HG03064 (cell line): ENCODE results near the gene MAPK7.

Experiments used
- ATAC-seq: cut with Tn5 transposase; IDR thresholded peaks from one replicate; pipeline ENCODE4 v1.9.1; 2021; ENCODE audit warnings: low read depth; ENCODE audit not compliant: unreplicated experiment

Gene MAPK7

DNA sequence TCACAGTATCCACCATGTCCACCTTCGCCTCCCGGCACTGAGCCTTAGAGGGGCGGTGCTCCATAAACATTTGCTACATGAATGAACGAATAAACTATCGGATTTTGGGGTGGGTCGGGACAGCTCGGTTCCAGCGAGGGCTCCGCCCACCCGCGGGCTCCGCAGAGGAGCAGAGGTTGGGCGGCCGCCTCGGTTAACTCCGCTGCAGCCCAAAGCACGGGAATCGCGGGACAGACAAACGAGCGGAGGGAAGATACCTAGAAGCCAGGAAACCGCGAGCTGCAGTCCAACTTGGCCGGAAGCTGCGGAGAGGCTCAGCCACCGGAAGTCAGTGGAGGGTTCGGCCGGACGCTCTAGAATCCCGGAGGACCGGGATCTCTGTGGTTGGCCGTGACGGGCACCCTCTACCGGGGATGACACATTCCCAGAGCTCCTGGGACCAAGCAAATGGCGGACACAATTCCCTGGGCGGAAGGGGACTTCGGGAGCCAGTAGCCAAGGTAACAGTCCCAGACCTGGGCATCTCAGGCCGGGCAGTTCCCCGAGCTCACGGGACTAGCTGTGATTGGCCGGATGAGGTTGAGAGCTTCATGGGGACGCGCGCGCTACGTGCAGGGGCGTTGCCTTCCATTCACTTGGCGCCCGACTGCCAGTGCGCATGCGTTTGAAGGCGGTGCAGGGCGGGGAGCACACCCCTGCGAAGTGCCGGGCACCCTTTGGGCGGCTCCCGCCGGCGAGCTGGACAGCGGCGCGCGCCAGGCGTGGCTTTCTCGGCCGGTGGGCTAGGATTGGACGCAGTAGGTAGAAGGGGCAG, 489 bp upstream of the MAPK7 start:
- peak; percentile 90 for ATAC-seq

DNA sequence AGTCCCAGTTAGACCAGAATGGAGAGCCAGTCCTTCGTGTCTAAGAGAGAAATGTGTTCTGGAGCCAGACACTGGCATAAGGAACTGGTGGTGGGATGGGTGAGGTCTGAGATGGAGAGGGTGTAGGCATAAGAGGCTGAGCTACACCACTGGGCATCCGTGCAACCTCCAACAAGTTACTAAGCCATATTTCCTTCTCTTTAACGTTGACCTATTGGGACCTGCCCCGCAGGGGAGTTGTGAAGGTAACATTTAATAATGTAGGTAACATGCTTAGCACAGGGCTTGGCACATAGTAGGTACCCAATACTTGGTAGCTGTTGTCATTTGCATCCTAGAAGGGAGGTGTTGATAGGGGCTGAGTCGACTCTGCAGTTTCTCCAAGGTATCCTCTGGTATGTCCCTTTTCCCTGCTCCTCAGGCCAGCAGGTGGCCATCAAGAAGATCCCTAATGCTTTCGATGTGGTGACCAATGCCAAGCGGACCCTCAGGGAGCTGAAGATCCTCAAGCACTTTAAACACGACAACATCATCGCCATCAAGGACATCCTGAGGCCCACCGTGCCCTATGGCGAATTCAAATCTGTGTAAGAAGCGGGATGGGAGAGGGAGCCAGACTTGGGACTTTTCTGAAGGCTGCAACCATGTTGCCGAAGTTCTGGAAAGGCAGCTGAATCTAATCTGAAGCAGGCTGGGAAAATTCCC, 1.2 kb downstream of the MAPK7 start:
- no peak for ATAC-seq

DNA sequence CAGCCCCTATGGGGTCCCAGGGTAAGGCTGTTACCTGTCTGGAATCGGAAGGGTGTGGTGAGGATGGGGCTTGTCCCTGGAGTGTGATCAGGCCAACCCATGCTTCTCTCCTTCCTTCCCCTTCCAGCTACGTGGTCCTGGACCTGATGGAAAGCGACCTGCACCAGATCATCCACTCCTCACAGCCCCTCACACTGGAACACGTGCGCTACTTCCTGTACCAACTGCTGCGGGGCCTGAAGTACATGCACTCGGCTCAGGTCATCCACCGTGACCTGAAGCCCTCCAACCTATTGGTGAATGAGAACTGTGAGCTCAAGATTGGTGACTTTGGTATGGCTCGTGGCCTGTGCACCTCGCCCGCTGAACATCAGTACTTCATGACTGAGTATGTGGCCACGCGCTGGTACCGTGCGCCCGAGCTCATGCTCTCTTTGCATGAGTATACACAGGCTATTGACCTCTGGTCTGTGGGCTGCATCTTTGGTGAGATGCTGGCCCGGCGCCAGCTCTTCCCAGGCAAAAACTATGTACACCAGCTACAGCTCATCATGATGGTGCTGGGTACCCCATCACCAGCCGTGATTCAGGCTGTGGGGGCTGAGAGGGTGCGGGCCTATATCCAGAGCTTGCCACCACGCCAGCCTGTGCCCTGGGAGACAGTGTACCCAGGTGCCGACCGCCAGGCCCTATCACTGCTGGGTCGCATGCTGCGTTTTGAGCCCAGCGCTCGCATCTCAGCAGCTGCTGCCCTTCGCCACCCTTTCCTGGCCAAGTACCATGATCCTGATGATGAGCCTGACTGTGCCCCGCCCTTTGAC, 2.4 kb downstream of the MAPK7 start:
- no peak for ATAC-seq

DNA sequence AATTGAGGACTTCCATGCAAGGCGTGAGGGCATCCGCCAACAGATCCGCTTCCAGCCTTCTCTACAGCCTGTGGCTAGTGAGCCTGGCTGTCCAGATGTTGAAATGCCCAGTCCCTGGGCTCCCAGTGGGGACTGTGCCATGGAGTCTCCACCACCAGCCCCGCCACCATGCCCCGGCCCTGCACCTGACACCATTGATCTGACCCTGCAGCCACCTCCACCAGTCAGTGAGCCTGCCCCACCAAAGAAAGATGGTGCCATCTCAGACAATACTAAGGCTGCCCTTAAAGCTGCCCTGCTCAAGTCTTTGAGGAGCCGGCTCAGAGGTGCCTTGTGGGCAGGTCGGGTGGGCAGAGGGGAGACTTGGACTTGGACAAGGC, 3.1 kb downstream of the MAPK7 start:
- no peak for ATAC-seq

DNA sequence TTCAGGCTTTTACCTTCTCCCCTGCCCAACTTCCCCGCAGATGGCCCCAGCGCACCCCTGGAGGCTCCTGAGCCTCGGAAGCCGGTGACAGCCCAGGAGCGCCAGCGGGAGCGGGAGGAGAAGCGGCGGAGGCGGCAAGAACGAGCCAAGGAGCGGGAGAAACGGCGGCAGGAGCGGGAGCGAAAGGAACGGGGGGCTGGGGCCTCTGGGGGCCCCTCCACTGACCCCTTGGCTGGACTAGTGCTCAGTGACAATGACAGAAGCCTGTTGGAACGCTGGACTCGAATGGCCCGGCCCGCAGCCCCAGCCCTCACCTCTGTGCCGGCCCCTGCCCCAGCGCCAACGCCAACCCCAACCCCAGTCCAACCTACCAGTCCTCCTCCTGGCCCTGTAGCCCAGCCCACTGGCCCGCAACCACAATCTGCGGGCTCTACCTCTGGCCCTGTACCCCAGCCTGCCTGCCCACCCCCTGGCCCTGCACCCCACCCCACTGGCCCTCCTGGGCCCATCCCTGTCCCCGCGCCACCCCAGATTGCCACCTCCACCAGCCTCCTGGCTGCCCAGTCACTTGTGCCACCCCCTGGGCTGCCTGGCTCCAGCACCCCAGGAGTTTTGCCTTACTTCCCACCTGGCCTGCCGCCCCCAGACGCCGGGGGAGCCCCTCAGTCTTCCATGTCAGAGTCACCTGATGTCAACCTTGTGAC, 3.6 kb downstream of the MAPK7 start:
- ATAC-seq: no peak

DNA sequence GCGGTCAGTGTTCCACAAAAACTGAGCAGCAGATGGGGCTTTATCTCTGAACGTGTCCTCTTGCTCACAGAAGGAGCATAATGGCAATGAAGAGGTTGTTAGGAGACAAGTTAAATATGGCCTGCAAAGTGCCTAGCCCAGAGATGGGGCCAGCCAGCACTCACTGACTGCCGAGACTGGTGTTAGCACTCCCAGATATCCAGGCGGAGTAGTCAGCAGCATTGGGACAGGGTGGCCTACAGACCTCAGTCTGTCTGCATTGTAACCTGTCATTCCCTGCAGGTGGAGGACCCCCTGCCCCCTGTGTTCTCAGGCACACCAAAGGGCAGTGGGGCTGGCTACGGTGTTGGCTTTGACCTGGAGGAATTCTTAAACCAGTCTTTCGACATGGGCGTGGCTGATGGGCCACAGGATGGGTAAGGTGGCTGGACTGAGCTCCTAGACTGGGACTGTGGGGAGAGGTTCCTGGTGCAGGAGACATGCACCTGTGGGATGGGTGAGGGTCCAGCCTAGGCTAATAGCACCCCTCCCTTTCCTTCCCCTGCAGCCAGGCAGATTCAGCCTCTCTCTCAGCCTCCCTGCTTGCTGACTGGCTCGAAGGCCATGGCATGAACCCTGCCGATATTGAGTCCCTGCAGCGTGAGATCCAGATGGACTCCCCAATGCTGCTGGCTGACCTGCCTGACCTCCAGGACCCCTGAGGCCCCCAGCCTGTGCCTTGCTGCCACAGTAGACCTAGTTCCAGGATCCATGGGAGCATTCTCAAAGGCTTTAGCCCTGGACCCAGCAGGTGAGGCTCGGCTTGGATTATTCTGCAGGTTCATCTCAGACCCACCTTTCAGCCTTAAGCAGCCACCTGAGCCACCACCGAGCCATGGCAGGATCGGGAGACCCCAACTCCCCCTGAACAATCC, 4.5 kb downstream of the MAPK7 start:
- no peak for ATAC-seq

DNA sequence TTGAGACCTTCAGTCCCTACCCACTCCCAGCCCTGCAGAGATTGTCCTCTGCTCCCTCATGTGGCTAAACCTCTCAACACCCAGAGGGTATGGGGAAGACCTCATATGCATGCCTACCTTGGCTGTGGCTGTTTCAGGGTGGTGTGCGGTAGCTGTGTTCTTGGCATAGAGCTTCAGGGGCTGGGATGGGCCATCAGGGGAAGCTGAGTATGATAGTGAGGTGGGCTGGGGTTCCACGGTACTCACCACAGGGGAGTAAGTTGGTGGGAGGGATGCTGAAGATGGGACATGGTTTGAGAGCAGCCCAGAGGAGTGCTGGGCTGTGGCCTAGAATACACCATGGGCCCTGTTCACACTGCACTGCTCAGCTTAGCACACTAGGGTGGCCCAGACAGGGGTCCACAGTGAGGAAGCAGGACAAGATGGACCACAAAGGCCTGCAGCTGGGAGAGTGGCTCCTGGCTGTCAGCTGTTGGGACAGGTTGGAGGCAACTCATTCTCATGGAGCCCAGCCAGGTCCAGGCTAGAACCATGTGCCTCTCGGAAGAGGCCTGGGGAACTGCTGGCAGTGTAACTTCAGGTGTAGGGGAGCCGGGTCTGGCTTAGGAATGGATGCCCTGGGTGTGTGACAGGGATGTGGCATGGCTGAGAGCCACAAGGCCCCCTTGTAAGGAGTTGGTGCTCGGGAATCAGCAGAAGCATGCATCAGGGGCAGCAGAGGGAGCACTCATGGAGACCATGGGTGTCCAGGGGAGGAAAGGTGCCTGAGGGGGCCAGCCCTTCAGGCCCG, 5.6 kb downstream of the MAPK7 start:
- no peak for ATAC-seq

DNA sequence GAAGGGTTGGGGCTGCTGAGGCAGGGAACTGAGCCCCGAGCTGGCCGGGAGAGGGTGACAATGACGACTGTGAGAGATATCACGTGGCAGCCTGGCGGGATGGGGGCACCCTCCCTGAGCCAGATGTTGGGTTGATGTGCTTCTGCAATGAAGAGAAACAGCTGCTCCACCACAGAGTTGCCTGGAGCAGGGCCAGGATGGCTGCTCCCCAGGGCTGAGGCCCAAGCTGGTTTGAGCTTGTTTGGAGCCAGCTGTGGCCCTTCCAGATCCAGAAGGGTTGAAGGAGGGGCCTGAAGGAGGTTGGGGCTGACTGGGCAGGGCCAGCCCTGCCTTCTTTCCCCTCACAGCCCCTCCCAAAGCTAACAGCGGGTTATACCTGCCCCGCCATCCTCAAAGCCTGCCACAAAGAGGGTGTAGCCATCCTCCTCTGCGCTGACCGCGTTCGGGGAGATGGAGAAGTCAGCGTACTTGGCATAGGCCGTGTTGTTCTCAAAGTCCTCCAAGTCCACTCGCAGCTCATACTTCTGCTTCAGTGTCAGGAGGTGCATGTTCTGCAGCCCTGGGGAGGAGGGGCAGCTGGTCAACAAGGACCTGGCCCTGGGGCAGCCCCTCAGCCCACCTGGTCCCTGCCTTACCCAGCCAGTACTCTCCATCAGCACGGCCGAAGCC, 6.6 kb downstream of the MAPK7 start:
- ATAC-seq: no peak

DNA sequence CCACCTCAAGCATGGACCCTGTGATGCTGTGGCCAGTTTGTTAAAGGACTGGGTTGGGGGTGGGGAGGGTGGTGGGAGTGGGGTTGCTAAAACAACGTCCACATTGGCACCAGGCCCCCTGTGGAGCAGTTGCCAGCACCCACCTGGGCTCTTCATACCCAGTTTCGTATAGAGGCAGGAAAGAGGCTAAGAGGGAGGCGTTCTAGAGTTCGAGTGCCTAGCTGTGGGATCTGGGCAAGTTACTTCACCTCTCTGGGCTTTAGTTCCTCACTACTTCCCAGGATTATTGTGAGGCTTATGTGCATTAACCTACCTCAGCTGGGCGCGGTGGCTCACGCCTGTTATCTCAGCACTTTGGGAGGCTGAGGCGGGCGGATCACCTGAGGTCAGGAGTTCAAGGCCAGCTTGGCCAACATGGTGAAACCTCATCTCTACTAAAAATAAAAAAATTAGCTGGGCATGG, 7.3 kb downstream of the MAPK7 start:
- no peak for ATAC-seq

DNA sequence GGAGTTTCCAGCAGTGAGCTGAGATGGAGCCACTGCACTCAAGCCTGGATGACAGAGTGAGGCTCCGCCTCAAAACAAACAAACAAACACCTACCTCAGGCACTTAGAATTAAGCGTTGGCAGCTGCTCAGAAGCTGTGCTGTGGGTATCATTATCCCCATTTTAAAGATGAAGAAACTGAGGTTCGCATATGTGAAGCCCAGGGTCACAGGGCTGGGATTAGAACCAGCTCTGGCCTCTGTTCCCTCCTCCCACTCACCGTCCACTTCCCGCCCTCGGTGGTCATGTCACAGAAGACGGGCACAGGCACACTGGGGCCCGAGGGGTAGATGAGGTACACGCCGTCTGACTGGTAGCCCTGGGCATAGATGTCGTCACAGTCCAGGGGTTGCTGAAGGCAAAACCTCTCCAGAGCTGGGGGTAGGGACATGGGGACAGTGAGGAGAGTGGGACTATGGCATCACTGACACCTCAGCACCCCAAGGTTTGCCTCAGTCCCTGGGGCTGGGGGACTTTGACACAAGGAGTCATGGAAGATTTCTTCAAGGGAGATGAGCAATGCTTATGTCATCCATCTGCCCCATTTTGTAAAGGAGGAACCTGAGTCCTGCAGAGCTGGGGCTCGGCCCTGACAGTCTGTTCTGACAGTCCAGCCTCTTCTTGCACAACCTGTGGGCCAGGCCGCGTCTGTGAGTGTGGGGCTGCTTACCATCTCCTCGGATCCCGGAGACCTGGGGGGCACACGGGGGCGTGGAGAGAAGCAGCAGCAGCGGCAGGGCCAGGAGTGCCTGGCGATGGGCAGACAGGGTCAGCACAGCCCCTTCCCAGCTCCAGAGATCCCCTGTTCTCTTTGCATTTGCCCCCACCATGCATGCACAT, 8.0 kb downstream of the MAPK7 start:
- ATAC-seq: no peak

DNA sequence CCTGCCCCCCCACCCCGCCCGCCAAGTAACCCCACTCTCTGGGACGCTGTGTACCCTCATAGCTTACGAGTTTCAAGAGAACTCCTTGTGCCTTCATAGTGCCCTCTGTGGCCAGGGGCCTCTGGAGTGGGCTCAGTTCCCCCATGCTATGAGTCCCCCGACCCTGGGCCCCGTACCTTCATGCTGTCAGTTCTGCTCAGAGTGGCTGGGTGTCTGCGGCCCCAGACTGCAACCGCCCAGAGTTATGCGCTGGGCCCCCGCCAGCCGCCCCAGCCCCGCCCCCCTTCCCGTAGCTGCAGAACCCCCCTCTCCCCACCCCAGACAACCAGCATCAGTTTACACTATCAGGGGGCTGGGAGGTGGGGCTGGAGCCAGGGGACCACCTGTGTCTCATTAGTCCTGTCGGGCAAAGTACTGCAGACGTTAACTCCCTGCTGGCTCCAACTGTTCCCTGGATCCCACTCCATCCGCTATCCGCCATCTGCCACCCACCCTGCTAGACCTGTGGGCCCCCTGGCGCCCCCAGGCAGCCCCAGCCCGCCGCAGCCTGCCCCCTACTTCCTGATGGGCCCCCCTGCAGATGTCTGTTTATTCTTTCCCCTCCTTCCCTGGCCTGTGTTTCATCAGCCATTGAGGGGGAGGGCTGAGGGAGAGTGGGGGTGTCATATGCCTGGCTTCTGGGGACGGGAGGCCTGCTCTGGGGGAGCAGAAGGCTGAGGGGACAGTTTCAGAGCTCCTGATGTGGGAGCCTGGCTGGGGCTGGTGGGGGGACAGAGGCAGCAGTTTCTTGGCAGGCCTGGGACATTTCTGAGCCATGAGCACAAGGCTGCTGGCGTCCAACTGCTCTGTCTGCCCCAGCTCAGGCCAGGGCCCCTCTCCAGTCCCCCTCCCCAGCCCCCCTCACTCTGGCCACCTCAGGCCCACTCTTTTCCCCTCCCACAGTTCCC, 8.9 kb downstream of the MAPK7 start, which contains the start of gene MFAP4:
TSS of gene MFAP4 (minus strand) at position 217 of the 947 bp plus-strand sequence. CDS start at position 182, 35 bp downstream.
- no peak for ATAC-seq

DNA sequence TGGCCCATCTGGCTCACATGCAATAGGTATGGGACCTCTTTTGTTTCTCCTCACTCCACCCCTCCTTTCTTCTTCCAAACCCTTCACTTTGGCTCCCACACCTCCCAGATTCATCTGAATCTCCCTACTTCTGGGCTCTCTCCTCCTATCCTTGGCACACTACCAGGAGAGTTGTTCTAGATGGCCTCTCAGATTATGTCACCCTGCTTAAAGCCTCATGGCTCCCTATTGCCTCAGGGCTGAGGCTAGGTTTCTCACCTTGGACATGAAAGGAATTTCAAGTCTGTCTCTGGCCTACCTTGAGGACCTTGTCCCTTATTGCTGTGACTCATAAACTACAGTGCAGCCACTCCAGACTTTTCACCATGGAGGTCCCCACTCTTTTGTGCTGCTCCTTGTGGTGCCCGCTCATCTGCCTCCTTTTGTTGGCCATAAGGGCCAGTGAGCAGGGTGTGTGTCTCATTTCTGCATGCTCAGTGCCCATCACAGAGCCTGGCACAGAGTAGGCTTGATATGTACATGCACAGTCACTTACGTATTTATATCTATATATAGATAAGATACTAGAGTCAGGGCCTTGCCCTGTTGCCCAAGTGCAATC, 9.7 kb downstream of the MAPK7 start:
- no peak for ATAC-seq

DNA sequence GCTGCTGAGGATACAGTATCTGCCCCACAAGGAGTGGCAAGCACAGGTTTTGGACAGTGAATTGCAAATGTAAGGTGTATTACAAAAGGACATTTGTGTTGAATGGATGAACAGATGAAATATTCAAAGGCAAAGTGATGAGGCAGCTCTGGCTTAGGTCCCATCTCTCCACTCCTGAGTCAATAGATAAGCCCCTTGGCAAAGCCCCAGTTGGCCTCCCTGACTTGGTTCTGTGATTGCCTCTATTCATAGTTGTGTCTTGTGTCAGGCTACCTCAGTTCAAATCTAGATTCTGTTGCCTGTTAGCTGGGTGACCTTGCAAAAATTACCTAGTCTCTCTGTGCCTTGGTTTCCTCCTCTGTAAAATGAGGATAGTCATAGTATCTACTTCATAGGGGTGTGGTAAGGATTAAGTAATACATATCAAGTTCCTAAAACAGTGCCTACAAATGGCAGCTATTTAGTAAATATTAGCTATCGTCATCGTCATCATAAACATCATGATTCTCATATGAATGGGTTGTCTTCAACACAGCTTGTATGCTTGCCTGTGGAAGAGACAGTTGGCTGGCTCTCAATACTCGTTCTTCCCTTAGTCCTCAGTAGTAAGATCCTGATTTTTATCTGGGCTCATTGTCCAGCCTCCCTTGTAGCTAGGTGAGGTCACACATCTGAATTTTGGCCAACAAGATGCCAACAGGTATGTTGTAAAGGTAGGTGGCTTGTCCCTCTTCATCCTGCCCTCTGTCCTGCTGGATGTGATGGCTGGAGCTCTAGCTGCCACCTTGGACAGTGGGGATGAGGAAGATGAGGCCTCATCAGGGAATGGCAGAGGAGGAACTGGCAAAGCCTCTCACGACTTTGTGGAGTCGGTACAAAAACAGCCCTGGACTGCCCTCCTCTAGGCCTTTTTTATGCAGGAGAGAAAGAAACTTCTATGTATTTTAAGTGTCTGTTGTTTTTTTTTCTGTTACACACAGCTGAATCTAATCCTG, 10.8 kb downstream of the MAPK7 start:
- ATAC-seq: no peak

DNA sequence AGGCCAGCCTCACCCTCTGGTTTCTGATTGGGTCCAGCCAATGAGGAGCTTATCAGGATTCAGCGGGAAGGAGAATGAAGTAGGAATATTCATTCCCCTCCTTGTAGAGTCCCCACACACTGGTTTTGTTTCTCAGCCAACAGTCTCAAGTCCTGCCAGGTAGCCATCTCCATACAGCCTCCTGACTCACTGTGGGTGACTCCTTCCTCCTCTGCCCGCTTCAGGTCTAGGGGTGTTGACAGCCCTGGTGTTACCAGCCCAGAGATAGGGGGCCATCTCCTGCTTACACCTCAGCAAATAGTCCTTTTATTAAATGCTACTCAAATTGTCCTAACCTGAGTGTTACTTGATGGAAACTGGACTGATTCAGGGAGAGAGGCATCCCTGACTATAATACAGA, 12.7 kb downstream of the MAPK7 start:
- no peak for ATAC-seq
